Mucosa of gallbladder (tissue), 1 donor: Measurements from ENCODE around the gene JOSD2. TPM values are rescaled to one million over a fixed set of nuclear protein-coding genes. Genes with fewer than 3 reads are reported as not detected.

ENCODE experiments used
- DNase-seq: peaks from one replicate; pipeline ENCODE4 v3.0.0-alpha.2; 2020; ENCODE audit warnings: low spot score
- total RNA-seq: library from RNA; stranded (reverse); gene quantifications from one replicate; pipeline ENCODE4 v1.2.1, GENCODE V29; 2021
- donor health status: DM: no; HTN: no; CAD: no.

JOSD2 gene
- total RNA-seq, result 57.3 TPM

- peak; percentile 99 for DNase-seq
Measured at GRCh38 chr19:50511069-50511822, at the start of gene JOSD2. Gene JOSD2 (minus strand): TSS chr19:50511191. CDS start chr19:50510431, 760 bp downstream.

- no peak for DNase-seq
Measured at GRCh38 chr19:50559636-50560035, 48.6 kb upstream of the JOSD2 start.

- DNase-seq, result no peak
Measured at GRCh38 chr19:50558449-50558848, 47.5 kb upstream of the JOSD2 start.

- DNase-seq, result no peak
Measured at GRCh38 chr19:50558039-50558438, 47.0 kb upstream of the JOSD2 start.

GRCh38 chr19:50557009-50557613, 46.1 kb upstream of the JOSD2 start:
- DNase-seq, result no peak

GRCh38 chr19:50556282-50557008, 45.5 kb upstream of the JOSD2 start:
- peak; percentile 61 for DNase-seq

GRCh38 chr19:50555450-50556281, 44.7 kb upstream of the JOSD2 start:
- no peak for DNase-seq

GRCh38 chr19:50555033-50555432, 44.0 kb upstream of the JOSD2 start:
- no peak for DNase-seq

GRCh38 chr19:50554212-50554611, 43.2 kb upstream of the JOSD2 start:
- no peak for DNase-seq

GRCh38 chr19:50553134-50553703, 42.2 kb upstream of the JOSD2 start:
- no peak for DNase-seq

GRCh38 chr19:50552540-50552939, 41.5 kb upstream of the JOSD2 start:
- no peak for DNase-seq

- no peak for DNase-seq
Measured at GRCh38 chr19:50551715-50552187, 40.8 kb upstream of the JOSD2 start.

- no peak for DNase-seq
Measured at GRCh38 chr19:50551034-50551714, 40.2 kb upstream of the JOSD2 start.

- no peak for DNase-seq
Measured at GRCh38 chr19:50550594-50550966, 39.6 kb upstream of the JOSD2 start.

- no peak for DNase-seq
Measured at GRCh38 chr19:50549927-50550593, 39.1 kb upstream of the JOSD2 start.

- DNase-seq, result no peak
Measured at GRCh38 chr19:50549059-50549926, 38.3 kb upstream of the JOSD2 start.

- DNase-seq, result no peak
Measured at GRCh38 chr19:50548191-50549058, 37.4 kb upstream of the JOSD2 start.
